ENCODE measurements around the gene RAB8A.

DNA sequence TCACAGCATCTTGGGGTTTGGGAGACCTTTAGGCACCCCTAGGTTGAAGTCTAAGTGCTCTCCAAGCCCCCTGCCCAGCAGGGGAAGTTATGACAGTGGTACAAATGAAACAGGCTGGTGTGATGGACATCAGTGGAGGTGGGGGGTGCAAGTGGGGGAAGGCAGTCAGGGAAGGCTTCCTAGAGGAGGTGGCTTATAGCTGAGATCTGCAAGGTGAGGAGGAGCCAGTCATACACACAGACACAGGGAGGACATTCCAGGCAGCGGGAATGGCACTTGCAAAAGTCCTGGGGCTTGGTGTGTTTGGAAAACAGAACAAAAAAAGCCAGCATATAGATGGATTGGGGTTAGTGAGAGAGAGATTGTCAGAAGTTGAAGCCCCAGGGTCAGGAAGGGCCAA, 43.4 kb downstream of the RAB8A start:
- TF ChIP-seq, protein P1, sequence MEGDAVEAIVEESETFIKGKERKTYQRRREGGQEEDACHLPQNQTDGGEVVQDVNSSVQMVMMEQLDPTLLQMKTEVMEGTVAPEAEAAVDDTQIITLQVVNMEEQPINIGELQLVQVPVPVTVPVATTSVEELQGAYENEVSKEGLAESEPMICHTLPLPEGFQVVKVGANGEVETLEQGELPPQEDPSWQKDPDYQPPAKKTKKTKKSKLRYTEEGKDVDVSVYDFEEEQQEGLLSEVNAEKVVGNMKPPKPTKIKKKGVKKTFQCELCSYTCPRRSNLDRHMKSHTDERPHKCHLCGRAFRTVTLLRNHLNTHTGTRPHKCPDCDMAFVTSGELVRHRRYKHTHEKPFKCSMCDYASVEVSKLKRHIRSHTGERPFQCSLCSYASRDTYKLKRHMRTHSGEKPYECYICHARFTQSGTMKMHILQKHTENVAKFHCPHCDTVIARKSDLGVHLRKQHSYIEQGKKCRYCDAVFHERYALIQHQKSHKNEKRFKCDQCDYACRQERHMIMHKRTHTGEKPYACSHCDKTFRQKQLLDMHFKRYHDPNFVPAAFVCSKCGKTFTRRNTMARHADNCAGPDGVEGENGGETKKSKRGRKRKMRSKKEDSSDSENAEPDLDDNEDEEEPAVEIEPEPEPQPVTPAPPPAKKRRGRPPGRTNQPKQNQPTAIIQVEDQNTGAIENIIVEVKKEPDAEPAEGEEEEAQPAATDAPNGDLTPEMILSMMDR (IDR thresholded peaks at IDR 0.05) = no peak
- TF ChIP-seq ZNF121 (CRISPR knock-in tag; IDR thresholded peaks at IDR 0.05) (no peak), GABPB1 (CRISPR knock-in tag; IDR thresholded peaks at IDR 0.05) (no peak)
- TF ChIP-seq, protein P2, sequence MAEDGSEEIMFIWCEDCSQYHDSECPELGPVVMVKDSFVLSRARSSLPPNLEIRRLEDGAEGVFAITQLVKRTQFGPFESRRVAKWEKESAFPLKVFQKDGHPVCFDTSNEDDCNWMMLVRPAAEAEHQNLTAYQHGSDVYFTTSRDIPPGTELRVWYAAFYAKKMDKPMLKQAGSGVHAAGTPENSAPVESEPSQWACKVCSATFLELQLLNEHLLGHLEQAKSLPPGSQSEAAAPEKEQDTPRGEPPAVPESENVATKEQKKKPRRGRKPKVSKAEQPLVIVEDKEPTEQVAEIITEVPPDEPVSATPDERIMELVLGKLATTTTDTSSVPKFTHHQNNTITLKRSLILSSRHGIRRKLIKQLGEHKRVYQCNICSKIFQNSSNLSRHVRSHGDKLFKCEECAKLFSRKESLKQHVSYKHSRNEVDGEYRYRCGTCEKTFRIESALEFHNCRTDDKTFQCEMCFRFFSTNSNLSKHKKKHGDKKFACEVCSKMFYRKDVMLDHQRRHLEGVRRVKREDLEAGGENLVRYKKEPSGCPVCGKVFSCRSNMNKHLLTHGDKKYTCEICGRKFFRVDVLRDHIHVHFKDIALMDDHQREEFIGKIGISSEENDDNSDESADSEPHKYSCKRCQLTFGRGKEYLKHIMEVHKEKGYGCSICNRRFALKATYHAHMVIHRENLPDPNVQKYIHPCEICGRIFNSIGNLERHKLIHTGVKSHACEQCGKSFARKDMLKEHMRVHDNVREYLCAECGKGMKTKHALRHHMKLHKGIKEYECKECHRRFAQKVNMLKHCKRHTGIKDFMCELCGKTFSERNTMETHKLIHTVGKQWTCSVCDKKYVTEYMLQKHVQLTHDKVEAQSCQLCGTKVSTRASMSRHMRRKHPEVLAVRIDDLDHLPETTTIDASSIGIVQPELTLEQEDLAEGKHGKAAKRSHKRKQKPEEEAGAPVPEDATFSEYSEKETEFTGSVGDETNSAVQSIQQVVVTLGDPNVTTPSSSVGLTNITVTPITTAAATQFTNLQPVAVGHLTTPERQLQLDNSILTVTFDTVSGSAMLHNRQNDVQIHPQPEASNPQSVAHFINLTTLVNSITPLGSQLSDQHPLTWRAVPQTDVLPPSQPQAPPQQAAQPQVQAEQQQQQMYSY (CRISPR knock-in tag; IDR thresholded peaks at IDR 0.05) = no peak
- TF ChIP-seq, protein P3, sequence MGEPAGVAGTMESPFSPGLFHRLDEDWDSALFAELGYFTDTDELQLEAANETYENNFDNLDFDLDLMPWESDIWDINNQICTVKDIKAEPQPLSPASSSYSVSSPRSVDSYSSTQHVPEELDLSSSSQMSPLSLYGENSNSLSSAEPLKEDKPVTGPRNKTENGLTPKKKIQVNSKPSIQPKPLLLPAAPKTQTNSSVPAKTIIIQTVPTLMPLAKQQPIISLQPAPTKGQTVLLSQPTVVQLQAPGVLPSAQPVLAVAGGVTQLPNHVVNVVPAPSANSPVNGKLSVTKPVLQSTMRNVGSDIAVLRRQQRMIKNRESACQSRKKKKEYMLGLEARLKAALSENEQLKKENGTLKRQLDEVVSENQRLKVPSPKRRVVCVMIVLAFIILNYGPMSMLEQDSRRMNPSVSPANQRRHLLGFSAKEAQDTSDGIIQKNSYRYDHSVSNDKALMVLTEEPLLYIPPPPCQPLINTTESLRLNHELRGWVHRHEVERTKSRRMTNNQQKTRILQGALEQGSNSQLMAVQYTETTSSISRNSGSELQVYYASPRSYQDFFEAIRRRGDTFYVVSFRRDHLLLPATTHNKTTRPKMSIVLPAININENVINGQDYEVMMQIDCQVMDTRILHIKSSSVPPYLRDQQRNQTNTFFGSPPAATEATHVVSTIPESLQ (CRISPR knock-in tag; IDR thresholded peaks at IDR 0.05) = no peak

Measured in WTC11 (cell line).